Liver (tissue), 3 donors: ENCODE measurements around the gene ZNF71.

ENCODE experiments used
- EGR1 ChIP-seq, 2 donors: IDR thresholded peaks; 2 replicates each; pipeline ENCODE4 v1.6.1; 2016 to 2018; ENCODE audit warnings: antibody characterized with exemption in 2 of 2, low read depth in 2 of 2
- FOXA2 ChIP-seq: IDR thresholded peaks from 2 replicates; pipeline ENCODE4 v1.6.1; 2016; ENCODE audit warnings: antibody characterized with exemption
- HNF4A ChIP-seq, 2 donors: conservative IDR thresholded peaks; 2 replicates each; pipeline ENCODE4 v1.6.1; 2016; ENCODE audit warnings: antibody characterized with exemption in 2 of 2, mild to moderate bottlenecking in 2 of 2
- HNF4G ChIP-seq: IDR thresholded peaks from 2 replicates; pipeline ENCODE4 v1.6.1; 2016; ENCODE audit warnings: antibody characterized with exemption
- JUND ChIP-seq, 2 donors: IDR thresholded peaks; 2 replicates each; pipeline ENCODE4 v1.6.1; 2016; ENCODE audit warnings: antibody characterized with exemption in 2 of 2
- RAD21 ChIP-seq, 2 donors: IDR thresholded peaks; 2 replicates each; pipeline ENCODE4 v1.6.1; 2016; ENCODE audit warnings: antibody characterized with exemption in 2 of 2, mild to moderate bottlenecking in 2 of 2
- SP1 ChIP-seq: IDR thresholded peaks from 2 replicates; pipeline ENCODE4 v1.6.1; 2018; ENCODE audit warnings: antibody characterized with exemption, mild to moderate bottlenecking
- TAF1 ChIP-seq: conservative IDR thresholded peaks from 2 replicates; pipeline ENCODE4 v1.6.1; 2016; ENCODE audit warnings: antibody characterized with exemption, mild to moderate bottlenecking
- YY1 ChIP-seq: IDR thresholded peaks from 2 replicates; pipeline ENCODE4 v1.6.1; 2016; ENCODE audit warnings: antibody characterized with exemption, mild to moderate bottlenecking
- TF ChIP-seq, protein P1 (sequence below): fragments of 150-350 bp; IDR thresholded peaks from 2 replicates; pipeline ENCODE4 v1.5.1; 2017; ENCODE audit warnings: improper control_type of control experiment, low read depth, low read length; ENCODE audit not compliant: missing input control
- TF ChIP-seq, protein P2 (sequence below): IDR thresholded peaks from 2 replicates; pipeline ENCODE4 v1.6.1; 2016; ENCODE audit warnings: antibody characterized with exemption
- TF ChIP-seq, protein P3 (sequence below): IDR thresholded peaks from 2 replicates; pipeline ENCODE4 v1.6.1; 2016; ENCODE audit warnings: antibody characterized with exemption, mild to moderate bottlenecking
- donor health status: healthy.
- donor health status: healthy.

DNA sequence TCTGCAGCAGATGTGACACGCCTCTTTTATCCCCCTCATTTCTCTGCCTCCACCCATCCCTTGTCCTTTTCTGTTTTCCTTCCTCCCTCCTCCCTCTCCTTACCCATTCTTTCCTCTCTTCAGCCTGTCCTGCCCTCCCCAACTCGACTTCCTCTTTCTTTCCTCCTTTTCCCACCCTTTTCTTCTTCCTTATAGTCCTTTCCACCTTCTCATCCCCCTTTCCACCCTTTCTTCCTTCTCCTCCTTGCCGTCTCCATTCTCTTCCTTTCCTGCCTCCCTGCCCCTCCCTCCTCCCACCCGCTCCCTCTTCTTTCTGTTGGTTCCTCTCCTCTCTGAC is 688 bp upstream of the ZNF71 start:
- TF ChIP-seq, protein P1, sequence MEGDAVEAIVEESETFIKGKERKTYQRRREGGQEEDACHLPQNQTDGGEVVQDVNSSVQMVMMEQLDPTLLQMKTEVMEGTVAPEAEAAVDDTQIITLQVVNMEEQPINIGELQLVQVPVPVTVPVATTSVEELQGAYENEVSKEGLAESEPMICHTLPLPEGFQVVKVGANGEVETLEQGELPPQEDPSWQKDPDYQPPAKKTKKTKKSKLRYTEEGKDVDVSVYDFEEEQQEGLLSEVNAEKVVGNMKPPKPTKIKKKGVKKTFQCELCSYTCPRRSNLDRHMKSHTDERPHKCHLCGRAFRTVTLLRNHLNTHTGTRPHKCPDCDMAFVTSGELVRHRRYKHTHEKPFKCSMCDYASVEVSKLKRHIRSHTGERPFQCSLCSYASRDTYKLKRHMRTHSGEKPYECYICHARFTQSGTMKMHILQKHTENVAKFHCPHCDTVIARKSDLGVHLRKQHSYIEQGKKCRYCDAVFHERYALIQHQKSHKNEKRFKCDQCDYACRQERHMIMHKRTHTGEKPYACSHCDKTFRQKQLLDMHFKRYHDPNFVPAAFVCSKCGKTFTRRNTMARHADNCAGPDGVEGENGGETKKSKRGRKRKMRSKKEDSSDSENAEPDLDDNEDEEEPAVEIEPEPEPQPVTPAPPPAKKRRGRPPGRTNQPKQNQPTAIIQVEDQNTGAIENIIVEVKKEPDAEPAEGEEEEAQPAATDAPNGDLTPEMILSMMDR: no peak
- no peak for TF ChIP-seq RAD21 (IDR thresholded peaks at IDR 0.05)
- TF ChIP-seq JUND (IDR thresholded peaks at IDR 0.05): no peak
- TF ChIP-seq, protein P2, sequence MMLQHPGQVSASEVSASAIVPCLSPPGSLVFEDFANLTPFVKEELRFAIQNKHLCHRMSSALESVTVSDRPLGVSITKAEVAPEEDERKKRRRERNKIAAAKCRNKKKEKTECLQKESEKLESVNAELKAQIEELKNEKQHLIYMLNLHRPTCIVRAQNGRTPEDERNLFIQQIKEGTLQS: no peak
- no peak for TF ChIP-seq FOXA2
- no peak for TF ChIP-seq TAF1
- TF ChIP-seq HNF4G: no peak
- no peak for TF ChIP-seq EGR1 (IDR thresholded peaks at IDR 0.05; ENCODE audit: low read depth in 2 of 2)
- no peak for TF ChIP-seq YY1
- no peak for TF ChIP-seq SP1
- no peak for TF ChIP-seq HNF4A (conservative IDR thresholded peaks at IDR 0.05)
- TF ChIP-seq, protein P3, sequence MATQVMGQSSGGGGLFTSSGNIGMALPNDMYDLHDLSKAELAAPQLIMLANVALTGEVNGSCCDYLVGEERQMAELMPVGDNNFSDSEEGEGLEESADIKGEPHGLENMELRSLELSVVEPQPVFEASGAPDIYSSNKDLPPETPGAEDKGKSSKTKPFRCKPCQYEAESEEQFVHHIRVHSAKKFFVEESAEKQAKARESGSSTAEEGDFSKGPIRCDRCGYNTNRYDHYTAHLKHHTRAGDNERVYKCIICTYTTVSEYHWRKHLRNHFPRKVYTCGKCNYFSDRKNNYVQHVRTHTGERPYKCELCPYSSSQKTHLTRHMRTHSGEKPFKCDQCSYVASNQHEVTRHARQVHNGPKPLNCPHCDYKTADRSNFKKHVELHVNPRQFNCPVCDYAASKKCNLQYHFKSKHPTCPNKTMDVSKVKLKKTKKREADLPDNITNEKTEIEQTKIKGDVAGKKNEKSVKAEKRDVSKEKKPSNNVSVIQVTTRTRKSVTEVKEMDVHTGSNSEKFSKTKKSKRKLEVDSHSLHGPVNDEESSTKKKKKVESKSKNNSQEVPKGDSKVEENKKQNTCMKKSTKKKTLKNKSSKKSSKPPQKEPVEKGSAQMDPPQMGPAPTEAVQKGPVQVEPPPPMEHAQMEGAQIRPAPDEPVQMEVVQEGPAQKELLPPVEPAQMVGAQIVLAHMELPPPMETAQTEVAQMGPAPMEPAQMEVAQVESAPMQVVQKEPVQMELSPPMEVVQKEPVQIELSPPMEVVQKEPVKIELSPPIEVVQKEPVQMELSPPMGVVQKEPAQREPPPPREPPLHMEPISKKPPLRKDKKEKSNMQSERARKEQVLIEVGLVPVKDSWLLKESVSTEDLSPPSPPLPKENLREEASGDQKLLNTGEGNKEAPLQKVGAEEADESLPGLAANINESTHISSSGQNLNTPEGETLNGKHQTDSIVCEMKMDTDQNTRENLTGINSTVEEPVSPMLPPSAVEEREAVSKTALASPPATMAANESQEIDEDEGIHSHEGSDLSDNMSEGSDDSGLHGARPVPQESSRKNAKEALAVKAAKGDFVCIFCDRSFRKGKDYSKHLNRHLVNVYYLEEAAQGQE: no peak
